Prostate gland (tissue), 2 donors: ENCODE data around the gene GABBR2.

Experiments
- POLR2A ChIP-seq: fragments of 450-650 bp; IDR thresholded peaks from one replicate; pipeline ENCODE4 v1.6.1; 2016; ENCODE audit warnings: antibody characterized with exemption, mild to moderate bottlenecking
- TF ChIP-seq, protein P1 (sequence below), 4 experiments: fragments of 200-600 bp in 2 of 4; fragments of 450-650 bp in 2 of 4; sonication (generic) in 2 of 4; IDR thresholded peaks; 1 replicate in 3 of 4; 2 replicates in 1 of 4; pipeline ENCODE4 v1.5.1; 2016 to 2019; ENCODE audit warnings: antibody characterized with exemption in 4 of 4, mild to moderate bottlenecking in 2 of 4, moderate library complexity in 2 of 4

DNA sequence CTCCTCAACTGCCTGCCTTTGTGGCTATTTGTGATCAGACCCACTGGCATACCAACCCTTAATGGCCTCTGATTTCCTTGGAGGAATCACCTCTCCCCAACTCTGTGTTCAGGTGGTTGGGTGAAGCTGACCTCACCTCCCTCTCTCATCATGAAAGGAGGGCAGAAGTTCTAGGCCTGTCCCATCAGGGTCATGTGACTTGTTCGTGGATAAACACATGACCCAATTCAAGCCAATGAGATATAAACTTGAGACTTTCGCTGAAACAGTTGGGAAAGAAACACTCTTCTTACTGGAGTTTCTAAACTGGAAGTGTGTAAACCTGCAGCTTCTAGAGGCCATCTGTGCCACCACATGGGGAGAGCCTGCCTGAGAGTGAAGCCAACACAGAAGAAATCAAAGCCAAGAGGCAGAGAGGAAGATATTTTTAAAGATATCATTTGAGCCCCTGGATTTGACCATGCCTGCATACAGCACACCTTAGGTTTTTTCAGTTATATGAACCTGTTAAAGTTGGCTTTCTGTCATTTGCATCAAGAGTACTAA is 5.8 kb downstream of the GABBR2 start:
- TF ChIP-seq POLR2A, result no peak
- TF ChIP-seq, protein P1, sequence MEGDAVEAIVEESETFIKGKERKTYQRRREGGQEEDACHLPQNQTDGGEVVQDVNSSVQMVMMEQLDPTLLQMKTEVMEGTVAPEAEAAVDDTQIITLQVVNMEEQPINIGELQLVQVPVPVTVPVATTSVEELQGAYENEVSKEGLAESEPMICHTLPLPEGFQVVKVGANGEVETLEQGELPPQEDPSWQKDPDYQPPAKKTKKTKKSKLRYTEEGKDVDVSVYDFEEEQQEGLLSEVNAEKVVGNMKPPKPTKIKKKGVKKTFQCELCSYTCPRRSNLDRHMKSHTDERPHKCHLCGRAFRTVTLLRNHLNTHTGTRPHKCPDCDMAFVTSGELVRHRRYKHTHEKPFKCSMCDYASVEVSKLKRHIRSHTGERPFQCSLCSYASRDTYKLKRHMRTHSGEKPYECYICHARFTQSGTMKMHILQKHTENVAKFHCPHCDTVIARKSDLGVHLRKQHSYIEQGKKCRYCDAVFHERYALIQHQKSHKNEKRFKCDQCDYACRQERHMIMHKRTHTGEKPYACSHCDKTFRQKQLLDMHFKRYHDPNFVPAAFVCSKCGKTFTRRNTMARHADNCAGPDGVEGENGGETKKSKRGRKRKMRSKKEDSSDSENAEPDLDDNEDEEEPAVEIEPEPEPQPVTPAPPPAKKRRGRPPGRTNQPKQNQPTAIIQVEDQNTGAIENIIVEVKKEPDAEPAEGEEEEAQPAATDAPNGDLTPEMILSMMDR (IDR thresholded peaks at IDR 0.05), result no peak
